CD4-positive, alpha-beta T cell treated with Interleukin-12 subunit alpha and Interleukin-12 subunit beta, for 1 hour (primary cell): ENCODE data around the gene NPLOC4.

Experiments
- DNase-seq: peaks from one replicate; pipeline ENCODE4 v3.0.0-alpha.2; 2020

The NPLOC4 gene

GRCh38 chr17:81563861-81564586, 72.9 kb downstream of the NPLOC4 start:
- no peak for DNase-seq

- no peak for DNase-seq
Measured at GRCh38 chr17:81561494-81561885, 75.4 kb downstream of the NPLOC4 start.

- DNase-seq: no peak
Measured at GRCh38 chr17:81558941-81559806, 77.7 kb downstream of the NPLOC4 start.

GRCh38 chr17:81558115-81558468, 78.8 kb downstream of the NPLOC4 start:
- no peak for DNase-seq

- no peak for DNase-seq
Measured at GRCh38 chr17:81557276-81558114, 79.4 kb downstream of the NPLOC4 start.

- DNase-seq: no peak
Measured at GRCh38 chr17:81556863-81557262, 80.0 kb downstream of the NPLOC4 start.

- no peak for DNase-seq
Measured at GRCh38 chr17:81556175-81556691, 80.7 kb downstream of the NPLOC4 start.

- no peak for DNase-seq
Measured at GRCh38 chr17:81553616-81554181, 83.2 kb downstream of the NPLOC4 start.

GRCh38 chr17:81553018-81553615, 83.8 kb downstream of the NPLOC4 start:
- DNase-seq: peak; percentile 77

GRCh38 chr17:81552244-81553017, 84.5 kb downstream of the NPLOC4 start, which contains the start of gene FAAP100:
TSS of gene FAAP100 (minus strand) at chr17:81552353. CDS start at chr17:81552330, 23 bp downstream.
- peak; percentile 83 for DNase-seq

GRCh38 chr17:81551458-81552243, 85.3 kb downstream of the NPLOC4 start:
- no peak for DNase-seq

GRCh38 chr17:81550830-81551457, 86.0 kb downstream of the NPLOC4 start:
- DNase-seq: no peak

GRCh38 chr17:81550285-81550684, 86.6 kb downstream of the NPLOC4 start:
- DNase-seq: no peak

GRCh38 chr17:81549826-81550225, 87.1 kb downstream of the NPLOC4 start:
- DNase-seq: no peak

GRCh38 chr17:81549031-81549557, 87.8 kb downstream of the NPLOC4 start:
- no peak for DNase-seq

GRCh38 chr17:81547614-81547982, 89.3 kb downstream of the NPLOC4 start:
- DNase-seq: no peak

GRCh38 chr17:81546906-81547613, 89.9 kb downstream of the NPLOC4 start:
- DNase-seq: no peak

- DNase-seq: no peak
Measured at GRCh38 chr17:81545160-81545949, 91.6 kb downstream of the NPLOC4 start.
